HEK293 (cell line): ENCODE data around the gene CMTM1.

Experiments
- BCL11A ChIP-seq: fragments of 450-650 bp; formaldehyde crosslinking; IDR thresholded peaks from 2 replicates; pipeline ENCODE4 v1.5.1; 2016; ENCODE audit warnings: low read depth, missing biosample characterization, missing genetic modification characterization
- CTCF ChIP-seq: fragments of 450-650 bp; formaldehyde crosslinking; IDR thresholded peaks from 2 replicates; pipeline ENCODE4 v1.5.1; 2016; ENCODE audit warnings: missing biosample characterization, missing genetic modification characterization
- HOXC10 ChIP-seq: sonication (generic); formaldehyde crosslinking; IDR thresholded peaks from 2 replicates; pipeline ENCODE4 v1.8.1; 2023; ENCODE audit warnings: mild to moderate bottlenecking, missing genetic modification reagents
- KLF16 ChIP-seq: fragments of 450-650 bp; formaldehyde crosslinking; IDR thresholded peaks from 2 replicates; pipeline ENCODE4 v1.5.1; 2017; ENCODE audit warnings: missing biosample characterization, missing genetic modification characterization
- KLF9 ChIP-seq: fragments of 450-650 bp; formaldehyde crosslinking; IDR thresholded peaks from 2 replicates; pipeline ENCODE4 v1.5.1; 2016; ENCODE audit warnings: missing biosample characterization, missing genetic modification characterization, low read depth
- PRDM10 ChIP-seq: fragments of 450-650 bp; formaldehyde crosslinking; IDR thresholded peaks from 2 replicates; pipeline ENCODE4 v1.5.1; 2016; ENCODE audit warnings: missing biosample characterization, missing genetic modification characterization
- PRDM4 ChIP-seq: fragments of 450-650 bp; formaldehyde crosslinking; IDR thresholded peaks from 2 replicates; pipeline ENCODE4 v1.5.1; 2017; ENCODE audit warnings: missing biosample characterization, missing genetic modification characterization
- REPIN1 ChIP-seq: fragments of 450-650 bp; formaldehyde crosslinking; IDR thresholded peaks from 2 replicates; pipeline ENCODE4 v1.5.1; 2017; ENCODE audit warnings: missing biosample characterization, missing genetic modification characterization, low read depth
- SP2 ChIP-seq: fragments of 450-650 bp; formaldehyde crosslinking; IDR thresholded peaks from 2 replicates; pipeline ENCODE4 v1.5.1; 2016; ENCODE audit warnings: missing biosample characterization, missing genetic modification characterization
- ZBTB10 ChIP-seq: fragments of 450-650 bp; formaldehyde crosslinking; IDR thresholded peaks from 2 replicates; pipeline ENCODE4 v1.5.1; 2016; ENCODE audit warnings: missing biosample characterization, missing genetic modification characterization
- ZBTB21 ChIP-seq: fragments of 450-650 bp; formaldehyde crosslinking; IDR thresholded peaks from 2 replicates; pipeline ENCODE4 v1.5.1; 2017; ENCODE audit warnings: missing biosample characterization, missing genetic modification characterization
- ZNF138 ChIP-seq: fragments of 450-650 bp; formaldehyde crosslinking; IDR thresholded peaks from 2 replicates; pipeline ENCODE4 v1.5.1; 2016; ENCODE audit warnings: missing biosample characterization, missing genetic modification characterization, borderline replicate concordance
- ZNF16 ChIP-seq: fragments of 450-650 bp; formaldehyde crosslinking; IDR thresholded peaks from 2 replicates; pipeline ENCODE4 v1.5.1; 2016; ENCODE audit warnings: low read depth, missing biosample characterization, missing genetic modification characterization
- ZNF544 ChIP-seq: fragments of 450-650 bp; formaldehyde crosslinking; IDR thresholded peaks from 2 replicates; pipeline ENCODE4 v1.5.0; 2017; ENCODE audit warnings: missing biosample characterization, missing genetic modification characterization

GRCh38 chr16:66592241-66592640, 26.0 kb downstream of the CMTM1 start:
- no peak for TF ChIP-seq ZNF544 (tag by site-specific recombination)
- no peak for TF ChIP-seq CTCF (tag by site-specific recombination)
- TF ChIP-seq KLF16 (tag by site-specific recombination) = no peak
- TF ChIP-seq ZNF16 = no peak
- TF ChIP-seq HOXC10 (CRISPR knock-in tag) = no peak
- TF ChIP-seq ZBTB21 (tag by site-specific recombination) = no peak
- TF ChIP-seq REPIN1 = no peak
- no peak for TF ChIP-seq SP2 (tag by site-specific recombination)
- TF ChIP-seq PRDM4 = no peak
- TF ChIP-seq KLF9 (tag by site-specific recombination) = no peak
- no peak for TF ChIP-seq ZNF138 (tag by site-specific recombination)
- TF ChIP-seq ZBTB10 (tag by site-specific recombination) = no peak
- TF ChIP-seq PRDM10 (tag by site-specific recombination) = no peak
- TF ChIP-seq BCL11A (tag by site-specific recombination) = no peak
